Activated T-cell treated with anti-CD3 and anti-CD28 coated beads for 4 hours (primary cell): ENCODE data around the gene NRXN3.

Experiments used
- DNase-seq: peaks from one replicate; pipeline ENCODE4 v3.0.0-alpha.2; 2020

Gene NRXN3

GRCh38 chr14:78598046-78598920 lies 428.1 kb downstream of the NRXN3 start:
- peak; percentile 9 for DNase-seq

DNA sequence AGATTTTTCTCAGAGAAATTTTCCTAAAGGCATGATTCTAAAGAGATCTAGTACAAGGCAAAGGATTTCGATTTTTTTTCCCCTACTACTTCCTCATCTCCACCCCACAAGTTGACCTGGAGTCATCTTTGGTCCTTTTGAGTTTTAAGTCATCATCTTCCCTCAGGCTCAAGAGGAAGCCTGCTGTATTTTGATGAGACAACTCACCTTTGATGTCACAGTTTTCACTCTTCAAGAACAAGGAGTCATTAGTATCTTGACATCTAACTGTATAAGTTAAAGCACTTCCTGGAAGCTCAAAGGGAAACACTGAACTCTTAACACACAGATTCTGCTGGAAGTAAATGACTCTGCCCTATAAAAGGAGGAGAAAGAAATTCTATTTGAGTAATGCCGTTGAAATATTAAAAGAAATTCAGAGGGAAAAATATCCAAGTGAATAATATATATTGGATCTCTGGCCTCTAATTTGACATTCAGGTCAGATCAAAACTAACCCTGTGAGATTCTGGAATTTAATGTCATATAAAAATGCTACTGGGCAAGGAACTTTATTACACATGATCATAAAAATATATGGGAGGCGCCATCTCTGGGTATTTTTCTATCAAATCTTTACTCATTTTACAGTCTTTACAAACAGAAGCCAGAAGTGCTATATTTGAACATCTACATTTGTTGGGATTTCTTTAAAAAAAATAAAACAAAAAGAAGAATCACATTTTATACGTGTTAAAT lies 435.0 kb downstream of the NRXN3 start:
- no peak for DNase-seq

DNA sequence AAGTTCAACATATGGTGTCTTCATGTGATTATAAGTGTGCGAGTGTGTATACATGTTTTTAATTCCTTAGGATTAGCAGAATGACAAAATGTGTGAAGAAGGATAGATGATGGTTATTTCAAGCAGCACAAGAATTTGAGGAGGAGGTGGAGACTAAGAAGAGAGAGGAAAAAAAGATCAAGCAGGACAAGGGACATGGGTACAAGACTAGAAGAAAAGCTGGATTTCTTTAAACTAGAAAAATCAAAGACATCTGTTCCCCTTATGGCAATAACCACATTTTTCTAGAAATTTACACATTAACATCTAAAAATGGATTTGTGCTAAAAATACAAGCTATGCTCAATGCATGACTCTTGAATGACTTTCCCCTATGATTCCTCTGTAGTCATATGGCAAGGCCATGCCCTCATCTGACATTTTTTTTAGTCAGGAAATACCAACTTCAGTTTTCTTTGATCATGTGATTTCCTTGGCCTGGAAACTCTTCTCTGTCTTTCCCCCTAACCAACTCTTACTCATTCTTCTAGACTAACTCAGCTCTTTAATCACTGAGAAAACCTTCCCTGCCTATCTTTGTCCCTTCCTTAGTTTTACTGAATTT lies 435.8 kb downstream of the NRXN3 start:
- DNase-seq = no peak

DNA sequence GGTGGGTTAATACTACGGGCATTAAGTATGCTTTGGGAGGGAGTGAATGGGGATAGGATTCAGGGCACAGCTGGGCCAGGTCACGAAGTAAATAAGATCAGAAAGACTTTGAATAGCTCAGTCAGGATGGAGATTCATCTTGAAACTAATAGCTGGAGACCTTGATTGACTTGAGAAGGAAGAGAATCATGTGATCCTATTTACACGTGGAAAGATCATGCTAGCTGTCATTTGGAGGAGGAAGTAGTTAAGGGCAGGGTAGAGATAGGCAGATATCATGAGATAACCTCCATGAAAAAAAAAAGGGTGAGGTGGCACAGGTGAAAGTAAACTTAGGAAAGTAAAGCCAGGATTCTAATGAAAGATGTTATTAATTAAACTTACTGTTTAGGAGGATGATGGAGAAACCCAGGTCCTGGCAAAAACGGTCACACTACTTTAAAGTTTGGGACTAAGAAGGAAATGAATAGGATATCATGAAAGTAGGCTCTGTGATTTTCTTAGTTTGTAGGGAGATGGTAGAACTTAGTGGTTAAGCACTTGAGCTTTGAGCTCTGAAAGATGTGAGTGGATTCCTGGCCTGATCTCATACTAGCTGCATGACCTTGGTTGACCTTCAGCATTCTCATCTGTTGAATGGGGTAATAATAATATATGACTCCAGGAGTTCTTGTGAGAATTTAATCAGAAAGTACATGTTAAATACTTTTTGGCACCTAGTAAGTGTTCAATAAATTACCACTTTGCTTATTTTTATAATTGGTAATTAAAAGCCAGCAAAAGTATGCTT lies 439.0 kb downstream of the NRXN3 start:
- no peak for DNase-seq

DNA sequence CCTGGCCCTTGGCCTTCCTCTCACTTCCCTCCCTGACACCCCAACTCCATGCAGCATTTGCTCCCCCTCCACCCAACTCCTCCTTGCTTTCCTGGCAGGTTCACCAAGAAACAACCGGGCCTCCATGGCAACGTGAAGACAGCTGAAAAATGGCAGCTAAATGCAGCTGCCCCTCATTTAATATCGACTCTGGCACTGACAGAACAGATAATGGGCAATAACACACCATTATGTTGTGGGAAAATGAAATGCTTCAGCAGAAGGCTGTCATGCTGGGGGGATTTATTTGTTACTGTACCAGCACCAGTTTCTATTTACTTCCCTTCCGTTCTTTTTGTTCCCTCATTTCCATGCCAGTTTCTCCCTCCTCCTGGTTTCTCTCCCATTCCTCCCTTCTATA lies 440.8 kb downstream of the NRXN3 start:
- DNase-seq = no peak

DNA sequence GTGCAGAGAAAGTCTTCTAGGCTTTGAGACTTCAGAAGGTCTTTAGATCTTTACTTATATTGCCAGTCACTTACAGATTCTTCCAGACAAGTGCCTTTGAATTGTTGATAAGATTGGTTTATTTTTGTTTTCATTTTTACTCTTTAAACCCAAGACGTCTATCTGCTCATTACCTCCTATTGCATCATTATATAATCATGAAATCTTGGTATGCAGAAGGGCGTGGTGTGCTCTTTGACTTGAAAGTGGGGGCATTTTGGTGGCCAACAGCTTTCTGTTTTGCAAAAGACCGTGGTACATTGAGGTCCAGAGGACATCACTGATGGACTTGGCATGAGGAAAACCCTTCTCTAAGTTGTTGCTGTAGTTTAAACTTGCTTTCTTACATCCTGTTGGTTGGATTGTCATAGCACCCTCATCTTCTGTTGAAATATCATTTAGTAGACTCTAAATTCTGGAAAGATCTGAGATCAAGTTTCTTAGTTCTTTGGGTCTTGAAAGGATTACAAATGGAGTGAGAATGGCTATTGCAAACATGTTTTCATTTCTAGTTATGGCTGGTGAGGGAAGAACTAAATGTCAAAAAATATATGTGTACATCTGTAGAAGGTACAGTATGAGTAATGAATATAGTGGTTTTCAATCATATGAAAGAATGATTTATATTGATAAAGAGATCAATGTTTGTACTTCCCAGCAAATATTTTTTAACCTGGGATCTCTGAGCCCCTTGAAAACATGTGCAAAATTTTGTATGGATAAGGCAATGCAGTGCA lies 441.8 kb downstream of the NRXN3 start:
- no peak for DNase-seq

GRCh38 chr14:78612666-78613065 lies 442.5 kb downstream of the NRXN3 start:
- DNase-seq = no peak

DNA sequence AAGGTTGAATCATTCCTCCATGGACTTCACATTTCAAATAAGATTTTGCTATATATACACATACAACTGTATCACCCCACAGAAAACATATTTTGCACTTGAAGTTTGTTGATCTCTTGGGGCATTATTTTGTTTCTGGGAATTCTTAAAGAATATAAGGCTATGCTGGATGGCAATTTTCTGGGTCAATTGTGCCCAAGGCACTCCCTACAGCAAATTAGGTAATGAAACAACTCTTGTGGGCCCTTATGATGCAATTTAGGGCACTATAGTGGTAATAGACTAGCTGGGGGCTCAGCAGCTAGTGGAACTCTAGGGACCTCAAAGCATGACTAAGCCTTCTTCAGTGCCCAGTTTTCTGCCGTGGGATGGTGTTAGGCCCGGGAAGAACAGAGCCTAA lies 444.4 kb downstream of the NRXN3 start:
- no peak for DNase-seq

- no peak for DNase-seq
Measured at GRCh38 chr14:78617735-78618134, 447.6 kb downstream of the NRXN3 start.

DNA sequence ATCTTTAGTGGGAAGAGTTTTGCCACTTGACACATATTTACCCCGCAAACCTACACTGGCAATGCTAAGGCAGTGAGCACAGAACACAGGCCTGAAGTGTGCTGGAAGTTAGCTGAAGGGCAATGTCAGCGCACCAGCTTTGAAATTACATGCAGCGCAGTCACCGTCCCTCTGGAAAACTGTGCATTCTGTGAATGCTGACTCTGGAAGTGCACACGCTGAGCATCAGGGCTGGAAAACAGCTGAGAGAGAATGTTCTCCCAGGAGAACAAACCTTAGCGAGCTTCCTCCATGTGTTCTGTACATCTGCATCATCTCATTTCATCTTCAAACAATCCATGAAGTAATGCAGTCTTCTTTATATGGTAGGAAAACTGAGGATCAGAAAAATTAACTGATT lies 448.2 kb downstream of the NRXN3 start:
- no peak for DNase-seq

DNA sequence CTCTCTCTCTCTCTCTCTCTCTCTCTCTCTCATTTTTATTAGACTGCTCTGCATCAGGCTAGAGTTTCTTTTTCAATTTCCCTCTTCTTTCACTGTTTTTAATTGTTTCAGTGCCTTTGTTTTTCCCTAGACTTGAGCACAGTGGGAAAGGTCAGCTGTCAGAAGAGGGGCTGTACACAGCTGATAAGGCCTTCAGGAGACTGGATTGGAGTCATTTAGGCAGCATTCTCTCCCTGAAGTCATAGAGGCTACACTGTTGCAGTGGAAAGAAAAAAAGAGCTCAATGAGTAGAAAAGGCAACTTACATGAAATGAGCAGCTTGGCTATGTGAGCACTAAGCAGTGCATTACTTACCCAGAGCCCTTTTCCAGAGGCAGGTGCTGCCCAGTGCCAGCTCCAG lies 456.9 kb downstream of the NRXN3 start:
- DNase-seq = no peak

GRCh38 chr14:78631551-78631950 lies 461.4 kb downstream of the NRXN3 start:
- DNase-seq = no peak

GRCh38 chr14:78633752-78634151 lies 463.6 kb downstream of the NRXN3 start:
- no peak for DNase-seq

DNA sequence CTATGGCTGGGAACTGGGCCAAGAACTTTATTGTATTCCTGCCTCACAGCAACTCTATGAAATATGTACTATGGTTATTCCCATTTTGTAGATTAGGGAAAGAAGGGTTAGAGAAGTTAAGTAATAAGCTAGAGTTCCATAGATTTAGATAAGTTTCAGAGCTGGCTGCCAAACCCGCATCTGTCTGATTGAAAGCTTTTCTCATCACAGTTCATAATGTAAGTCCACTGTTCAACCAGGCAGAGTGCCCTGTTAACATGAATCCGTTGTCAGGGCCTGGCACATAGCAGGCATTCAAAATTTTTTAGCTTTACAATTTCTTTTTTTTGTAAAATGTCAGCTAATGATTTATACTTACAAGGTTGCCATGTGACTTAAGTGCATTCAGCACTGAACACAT lies 467.3 kb downstream of the NRXN3 start:
- DNase-seq = no peak

GRCh38 chr14:78637908-78638475 lies 467.8 kb downstream of the NRXN3 start:
- DNase-seq = no peak

GRCh38 chr14:78638926-78639325 lies 468.8 kb downstream of the NRXN3 start:
- DNase-seq = no peak

GRCh38 chr14:78644824-78645559 lies 474.8 kb downstream of the NRXN3 start:
- DNase-seq = no peak

DNA sequence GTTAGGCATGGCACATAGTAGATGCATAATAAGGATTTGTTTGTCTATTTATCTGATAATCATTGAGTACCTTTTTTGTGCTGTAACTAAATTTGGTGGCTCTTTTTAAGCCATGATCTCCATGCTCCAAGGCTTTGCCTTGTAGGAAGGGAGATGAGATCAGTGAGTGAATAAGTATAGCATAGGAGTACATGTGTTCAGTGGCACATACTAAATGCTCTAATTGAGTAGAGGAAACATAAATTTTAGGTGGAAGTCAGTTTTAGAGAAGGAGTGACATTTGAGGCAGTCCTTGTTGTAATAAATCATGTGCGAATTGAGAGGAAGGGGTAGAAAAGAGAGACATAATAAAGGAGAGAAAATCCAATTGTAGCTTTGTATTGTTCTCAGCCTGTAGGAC lies 482.6 kb downstream of the NRXN3 start:
- no peak for DNase-seq

DNA sequence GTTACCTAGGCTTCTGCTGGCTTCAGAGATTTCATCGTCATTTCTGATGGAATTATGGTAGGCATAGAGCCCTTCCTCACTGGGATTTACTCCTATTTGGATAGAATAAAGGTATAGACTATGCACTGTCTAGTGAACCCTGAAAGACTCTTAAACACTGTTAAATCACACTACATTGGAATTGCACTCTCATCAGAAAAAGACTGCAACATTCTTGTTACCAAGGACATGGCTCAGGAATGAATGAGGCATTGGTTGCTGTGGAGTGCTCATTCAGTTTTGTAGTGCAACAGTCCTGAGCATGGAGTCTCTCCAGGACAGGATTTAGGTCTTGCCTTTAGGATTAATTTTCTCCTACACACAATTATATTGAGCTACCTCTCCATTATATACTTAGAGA lies 483.0 kb downstream of the NRXN3 start:
- no peak for DNase-seq

DNA sequence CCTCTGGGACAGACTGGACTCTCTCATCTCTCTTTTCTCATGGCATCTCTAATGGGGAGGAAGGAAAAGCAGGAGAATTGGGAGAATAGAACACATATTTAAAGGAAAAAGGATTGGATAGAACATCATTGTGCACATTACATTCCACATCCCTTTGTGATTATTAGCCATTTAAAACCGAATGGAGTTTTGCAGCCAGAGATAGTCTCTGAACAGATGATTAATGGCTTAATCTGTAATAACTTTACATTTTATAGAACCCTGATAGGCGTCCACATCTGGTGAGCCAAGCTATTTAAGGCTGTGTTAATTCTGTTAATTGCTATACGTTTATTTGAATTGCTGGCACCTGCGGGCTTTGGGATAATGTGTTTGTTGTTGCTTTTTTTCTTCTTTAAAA lies 487.3 kb downstream of the NRXN3 start:
- DNase-seq = no peak

DNA sequence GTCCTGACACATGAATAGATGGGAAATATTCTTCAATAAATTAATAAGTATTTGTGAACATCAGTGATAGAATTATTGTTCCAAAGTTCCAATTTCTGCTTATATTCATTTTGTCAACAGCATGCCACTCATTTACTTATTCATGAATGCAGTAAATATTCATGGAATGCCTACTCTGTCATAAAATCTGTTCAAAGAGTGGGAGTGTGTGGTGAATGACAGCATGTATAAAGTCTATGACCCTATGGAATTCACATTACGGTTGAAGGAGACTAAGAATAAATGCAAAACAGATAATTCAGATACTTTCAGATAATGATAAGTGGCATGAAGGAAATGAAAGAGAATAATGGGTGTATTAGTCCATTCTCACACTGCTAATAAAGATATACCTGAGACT lies 494.7 kb downstream of the NRXN3 start:
- no peak for DNase-seq
